ENCODE measurements around the gene LRMDA. TPM values are rescaled to one million over a fixed set of nuclear protein-coding genes. Genes with fewer than 3 reads are reported as not detected.
A peak's percentile ranks its signal among the peaks of the same experiment; 100 is the strongest.

The LRMDA gene
- total RNA-seq, 6 experiments from 2014 or later: 0.32 TPM; not detected in 5

DNA sequence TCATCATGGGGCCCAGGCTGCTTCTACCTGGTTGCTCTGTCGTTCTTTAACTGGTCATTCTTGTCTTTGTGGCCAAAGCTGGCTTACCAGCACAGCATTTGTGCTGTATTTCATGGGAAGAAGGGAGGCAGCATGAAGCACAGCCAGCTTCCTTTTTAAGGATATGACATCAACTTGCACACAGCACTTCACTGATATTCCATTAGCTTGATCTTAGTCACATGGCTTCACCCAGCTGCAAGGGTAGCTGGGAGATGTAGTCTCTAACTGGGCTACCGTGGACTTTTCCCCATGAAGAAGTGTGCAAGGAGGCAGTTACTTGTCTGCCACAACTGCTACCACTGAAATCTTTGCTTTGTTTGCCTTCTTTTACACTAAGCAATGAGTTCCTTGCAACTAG is 525.2 kb downstream of the LRMDA start:
- TF ChIP-seq, protein P1, sequence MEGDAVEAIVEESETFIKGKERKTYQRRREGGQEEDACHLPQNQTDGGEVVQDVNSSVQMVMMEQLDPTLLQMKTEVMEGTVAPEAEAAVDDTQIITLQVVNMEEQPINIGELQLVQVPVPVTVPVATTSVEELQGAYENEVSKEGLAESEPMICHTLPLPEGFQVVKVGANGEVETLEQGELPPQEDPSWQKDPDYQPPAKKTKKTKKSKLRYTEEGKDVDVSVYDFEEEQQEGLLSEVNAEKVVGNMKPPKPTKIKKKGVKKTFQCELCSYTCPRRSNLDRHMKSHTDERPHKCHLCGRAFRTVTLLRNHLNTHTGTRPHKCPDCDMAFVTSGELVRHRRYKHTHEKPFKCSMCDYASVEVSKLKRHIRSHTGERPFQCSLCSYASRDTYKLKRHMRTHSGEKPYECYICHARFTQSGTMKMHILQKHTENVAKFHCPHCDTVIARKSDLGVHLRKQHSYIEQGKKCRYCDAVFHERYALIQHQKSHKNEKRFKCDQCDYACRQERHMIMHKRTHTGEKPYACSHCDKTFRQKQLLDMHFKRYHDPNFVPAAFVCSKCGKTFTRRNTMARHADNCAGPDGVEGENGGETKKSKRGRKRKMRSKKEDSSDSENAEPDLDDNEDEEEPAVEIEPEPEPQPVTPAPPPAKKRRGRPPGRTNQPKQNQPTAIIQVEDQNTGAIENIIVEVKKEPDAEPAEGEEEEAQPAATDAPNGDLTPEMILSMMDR (IDR thresholded peaks at IDR 0.05): no peak
- H3K27ac Mint-ChIP-seq: no peak overlapping the region
- H3K27me3 Mint-ChIP-seq (ENCODE audit: insufficient read depth): peaks cover 2% of the 10 kb centered on the region
- peak overlapping the region; percentile 48; the same call in 1 of the 2 replicates for H3K4me3 Mint-ChIP-seq
- H3K36me3 Mint-ChIP-seq (ENCODE audit: low read depth): no peaks in the 10 kb centered on the region
- H3K9me3 Mint-ChIP-seq: no peaks in the 10 kb centered on the region
- no peak for DNase-seq
- H3K4me1 Mint-ChIP-seq (ENCODE audit: low read depth): peaks cover 8% of the 10 kb centered on the region

DNA sequence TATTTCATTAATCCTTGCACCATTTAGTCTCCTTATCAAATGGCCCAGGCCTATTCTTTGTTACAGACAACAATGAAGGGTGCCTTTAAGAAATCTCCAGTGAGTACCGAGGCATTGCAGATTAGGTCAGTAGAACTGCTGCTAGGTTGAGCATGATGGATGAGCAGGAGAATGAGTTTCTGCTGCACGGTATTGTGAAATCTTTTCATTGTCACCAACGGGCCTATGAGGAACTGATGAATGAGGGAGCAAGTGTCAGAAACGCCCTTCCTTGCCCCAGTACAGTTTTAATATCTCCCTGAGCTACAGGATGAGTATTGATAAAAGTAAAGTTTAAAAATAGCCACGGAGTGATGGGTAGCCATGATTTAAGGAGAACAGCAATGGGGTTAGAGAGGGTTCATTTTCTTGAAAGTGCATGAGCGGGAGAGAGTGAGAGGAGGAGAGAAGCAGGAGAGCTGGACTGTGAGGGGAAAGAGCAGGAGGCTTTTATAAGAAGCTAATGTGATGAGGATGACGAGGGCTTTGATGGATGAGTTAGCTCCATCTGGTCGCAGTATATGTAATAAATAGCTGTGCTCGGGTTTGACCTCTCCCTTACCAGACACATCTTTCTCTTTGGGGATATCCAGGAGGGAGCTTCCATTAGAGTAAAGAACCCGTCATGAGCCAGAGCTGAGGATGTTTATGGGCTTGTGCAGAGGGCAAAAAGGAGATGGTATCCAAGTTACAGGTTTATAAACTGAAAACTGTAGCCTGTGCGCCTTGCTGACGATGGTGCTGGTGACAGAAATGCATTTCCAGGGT is 526.1 kb downstream of the LRMDA start:
- Mint-ChIP-seq H3K9me3 (no peaks in the 10 kb centered on the region), H3K4me3 (no peak overlapping the region), H3K27me3 (ENCODE audit: insufficient read depth) (peaks cover 2% of the 10 kb centered on the region), H3K36me3 (ENCODE audit: low read depth) (no peaks in the 10 kb centered on the region), H3K27ac (no peak overlapping the region), H3K4me1 (ENCODE audit: low read depth) (peaks cover 8% of the 10 kb centered on the region)
- TF ChIP-seq, protein P1 (IDR thresholded peaks at IDR 0.05): no peak
- no peak for DNase-seq

DNA sequence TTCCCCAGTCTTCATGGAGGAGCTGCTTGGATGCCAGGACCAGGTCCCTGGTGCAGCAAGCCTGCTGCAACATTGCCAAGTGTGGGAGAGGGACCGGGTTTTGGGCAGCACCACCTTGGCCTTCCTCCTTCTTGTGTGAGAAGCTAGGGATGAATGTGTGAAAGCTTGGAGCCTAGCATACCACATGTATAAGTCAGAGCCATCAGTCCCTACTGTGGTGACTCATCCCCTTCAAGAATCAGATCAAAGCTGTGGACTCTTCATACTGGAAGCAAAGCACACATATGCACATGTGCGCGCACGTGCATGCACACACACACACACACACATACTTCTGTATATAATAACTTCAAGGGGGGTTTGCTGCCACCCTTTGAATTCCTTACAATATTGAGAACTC is 527.8 kb downstream of the LRMDA start:
- TF ChIP-seq, protein P1 (IDR thresholded peaks at IDR 0.05): no peak
- Mint-ChIP-seq H3K36me3 (ENCODE audit: low read depth) (no peaks in the 10 kb centered on the region), H3K4me3 (no peak overlapping the region), H3K27ac (no peak overlapping the region; the same call in 1 of the 2 replicates), H3K9me3 (no peaks in the 10 kb centered on the region), H3K27me3 (ENCODE audit: insufficient read depth) (peaks cover 2% of the 10 kb centered on the region), H3K4me1 (ENCODE audit: low read depth) (peaks cover 8% of the 10 kb centered on the region)
- DNase-seq: peak; percentile 70

DNA sequence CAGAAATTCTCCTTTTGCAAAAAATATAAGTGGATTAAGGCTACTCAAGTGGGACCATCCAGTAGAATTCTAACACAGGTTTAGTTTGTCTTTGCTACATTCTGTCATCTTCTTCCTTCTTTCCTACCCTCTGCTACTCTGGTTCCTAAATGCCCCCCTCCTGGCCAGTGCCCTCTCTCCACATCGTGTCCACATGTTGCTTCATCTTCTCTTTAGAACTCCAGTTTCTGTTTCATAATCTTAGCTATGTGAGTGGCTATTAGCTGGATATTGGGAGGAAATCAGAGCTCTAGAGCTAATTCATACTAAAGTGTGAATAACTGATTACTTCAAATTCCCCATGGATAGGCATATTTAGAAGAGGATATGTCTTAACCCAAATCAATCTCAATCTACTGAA is 528.5 kb downstream of the LRMDA start:
- TF ChIP-seq, protein P1 (IDR thresholded peaks at IDR 0.05): no peak
- no peak overlapping the region for H3K27ac Mint-ChIP-seq
- H3K4me3 Mint-ChIP-seq: no peak overlapping the region
- no peak for DNase-seq
- peaks cover 2% of the 10 kb centered on the region for H3K27me3 Mint-ChIP-seq (ENCODE audit: insufficient read depth)
- H3K36me3 Mint-ChIP-seq (ENCODE audit: low read depth): no peaks in the 10 kb centered on the region
- no peaks in the 10 kb centered on the region for H3K9me3 Mint-ChIP-seq
- H3K4me1 Mint-ChIP-seq (ENCODE audit: low read depth): peaks cover 8% of the 10 kb centered on the region

DNA sequence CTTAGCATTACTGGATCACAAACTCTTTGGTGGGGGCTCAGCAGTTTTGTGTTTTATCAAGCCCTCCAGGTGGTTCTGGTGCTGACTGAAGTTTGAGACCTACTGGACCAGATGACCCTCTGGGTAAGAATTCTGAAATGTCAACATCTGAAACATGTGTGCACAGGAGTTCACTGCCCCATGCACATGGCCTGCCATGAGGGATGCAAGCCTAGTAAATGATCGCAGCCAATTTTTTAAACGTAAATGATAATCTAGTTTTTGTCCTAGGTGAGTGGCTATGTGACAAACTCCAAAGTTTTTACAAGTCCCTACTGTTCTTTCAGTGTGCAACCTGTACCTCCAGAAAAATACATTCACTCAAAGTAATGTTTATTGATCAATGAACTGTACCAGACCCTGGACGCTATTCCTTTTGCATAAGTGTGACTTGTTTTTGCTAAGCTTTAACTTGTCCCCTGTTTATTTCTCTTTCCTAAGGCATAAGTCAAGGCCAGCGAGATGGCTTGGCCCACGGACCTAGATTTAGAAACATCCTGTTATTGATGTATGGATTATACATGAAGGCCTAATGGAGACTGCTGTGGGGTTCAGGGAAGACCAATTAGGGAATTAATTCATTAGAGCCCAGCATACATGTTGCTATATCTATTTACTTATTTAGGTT is 531.1 kb downstream of the LRMDA start:
- H3K4me1 Mint-ChIP-seq (ENCODE audit: low read depth): peaks cover 8% of the 10 kb centered on the region
- no peaks in the 10 kb centered on the region for H3K36me3 Mint-ChIP-seq (ENCODE audit: low read depth)
- H3K27me3 Mint-ChIP-seq (ENCODE audit: insufficient read depth): no peaks in the 10 kb centered on the region; the same call in 1 of the 2 replicates
- no peak for DNase-seq
- H3K9me3 Mint-ChIP-seq: no peaks in the 10 kb centered on the region
- no peak overlapping the region for H3K4me3 Mint-ChIP-seq
- no peak overlapping the region for H3K27ac Mint-ChIP-seq
- TF ChIP-seq, protein P1 (IDR thresholded peaks at IDR 0.05): no peak
